Neuronal stem cell (in vitro differentiated cells): Measurements from ENCODE around the gene HSPA9.

Source experiments
- DNase-seq: peaks from one replicate; pipeline ENCODE4 v3.0.0-alpha.2; 2013; ENCODE audit warnings: low spot score
- H2AFZ ChIP-seq: one replicate; pipeline ENCODE4 v1.6.1; 2013; ENCODE audit warnings: mild to moderate bottlenecking, low read length, inconsistent platforms
- H2AK5ac ChIP-seq: 2 replicates; pipeline ENCODE4 v1.6.1; 2013; ENCODE audit warnings: low read depth, mild to moderate bottlenecking, inconsistent platforms, low read length, moderate library complexity, mixed read lengths
- H2BK120ac ChIP-seq: 2 replicates; pipeline ENCODE4 v1.6.1; 2013; ENCODE audit warnings: low read depth, mild to moderate bottlenecking, inconsistent platforms, low read length, moderate library complexity, mixed read lengths
- H2BK12ac ChIP-seq: one replicate; pipeline ENCODE4 v1.6.1; 2013; ENCODE audit warnings: low read length, inconsistent platforms
- H2BK15ac ChIP-seq: 2 replicates; pipeline ENCODE4 v1.6.1; 2013; ENCODE audit warnings: mild to moderate bottlenecking, low read length, inconsistent platforms, mixed read lengths
- H2BK5ac ChIP-seq: one replicate; pipeline ENCODE4 v1.6.1; 2013; ENCODE audit warnings: inconsistent platforms, mild to moderate bottlenecking, low read length, moderate library complexity
- H3K14ac ChIP-seq: one replicate; pipeline ENCODE4 v1.6.1; 2013; ENCODE audit warnings: low read length, inconsistent platforms
- H3K18ac ChIP-seq: 2 replicates; pipeline ENCODE4 v1.6.1; 2013; ENCODE audit warnings: low read length, inconsistent platforms
- H3K23ac ChIP-seq: 2 replicates; pipeline ENCODE4 v1.6.1; 2013; ENCODE audit warnings: low read depth, mild to moderate bottlenecking, mixed read lengths, low read length, inconsistent platforms; ENCODE audit not compliant: poor library complexity
- H3K27ac ChIP-seq: replicated peaks from 3 replicates; pipeline ENCODE4 v1.5.1; 2013; ENCODE audit warnings: low read length, inconsistent platforms
- H3K27me3 ChIP-seq, 3 experiments: 2 replicates each; pipeline ENCODE4 v1.6.1; 2013; ENCODE audit warnings: low read length in 3 of 3, mild to moderate bottlenecking in 2 of 3, inconsistent platforms in 1 of 3, low read depth in 1 of 3, mixed read lengths in 1 of 3, moderate library complexity in 1 of 3; ENCODE audit not compliant: control insufficient read depth in 3 of 3, insufficient read depth in 3 of 3
- H3K36me3 ChIP-seq, 2 donors: replicated peaks in 1 of 2; 2 replicates each; pipeline ENCODE4 v1.6.1; 2013; ENCODE audit warnings: low read length in 2 of 2; ENCODE audit not compliant: control insufficient read depth in 2 of 2, insufficient read depth in 2 of 2
- H3K4ac ChIP-seq: 2 replicates; pipeline ENCODE4 v1.6.1; 2013; ENCODE audit warnings: inconsistent platforms, mild to moderate bottlenecking, low read length, moderate library complexity
- H3K4me1 ChIP-seq, 2 donors: 1 replicate in 1 of 2; 2 replicates in 1 of 2; pipeline ENCODE4 v1.6.1; 2013; ENCODE audit warnings: low read length in 2 of 2, low read depth in 1 of 2; ENCODE audit not compliant: control insufficient read depth in 2 of 2, insufficient read depth in 1 of 2
- H3K4me2 ChIP-seq: one replicate; pipeline ENCODE4 v1.6.1; 2013; ENCODE audit warnings: mild to moderate bottlenecking, low read length, inconsistent platforms; ENCODE audit not compliant: insufficient read depth, poor library complexity, severe bottlenecking
- H3K4me3 ChIP-seq, 2 donors: 2 replicates each; pipeline ENCODE4 v1.5.1; 2013; ENCODE audit warnings: low read length in 2 of 2, mild to moderate bottlenecking in 2 of 2, inconsistent platforms in 1 of 2, moderate library complexity in 1 of 2
- H3K79me1 ChIP-seq: one replicate; pipeline ENCODE4 v1.6.1; 2013; ENCODE audit warnings: low read depth, mild to moderate bottlenecking, inconsistent platforms, low read length, moderate library complexity
- H3K9ac ChIP-seq: one replicate; pipeline ENCODE4 v1.6.1; 2013; ENCODE audit warnings: mild to moderate bottlenecking, low read depth, low read length, inconsistent platforms; ENCODE audit not compliant: poor library complexity
- H3K9me3 ChIP-seq, 2 donors: replicated peaks in 1 of 2; 2 replicates each; pipeline versions ENCODE3 to v1.6.1; 2013; ENCODE audit warnings: low read length in 2 of 2, mild to moderate bottlenecking in 2 of 2, inconsistent platforms in 1 of 2, low read depth in 1 of 2, mixed read lengths in 1 of 2, moderate library complexity in 1 of 2; ENCODE audit not compliant: control insufficient read depth in 2 of 2, insufficient read depth in 1 of 2
- H4K8ac ChIP-seq: one replicate; pipeline ENCODE4 v1.6.1; 2013; ENCODE audit warnings: low read depth, mild to moderate bottlenecking, inconsistent platforms, low read length, moderate library complexity
- H4K91ac ChIP-seq: one replicate; pipeline ENCODE4 v1.6.1; 2013; ENCODE audit warnings: low read length, low read depth, mild to moderate bottlenecking, inconsistent platforms; ENCODE audit not compliant: poor library complexity
- WGBS, 2 donors: extraction: QIAGEN DNeasy Blood & Tissue Kit; methylation state at CpG; one replicate each; pipeline ENCODE4 v1.1.7; 2013; ENCODE audit warnings: missing lambda C conversion rate in 2 of 2, mixed read lengths in 1 of 2; ENCODE audit not compliant: insufficient read length in 2 of 2, insufficient replicate concordance in 1 of 2; ENCODE audit errors: extremely low coverage in 2 of 2; 5-methylcytosine and 5-hydroxymethylcytosine counted together

Gene HSPA9

DNA sequence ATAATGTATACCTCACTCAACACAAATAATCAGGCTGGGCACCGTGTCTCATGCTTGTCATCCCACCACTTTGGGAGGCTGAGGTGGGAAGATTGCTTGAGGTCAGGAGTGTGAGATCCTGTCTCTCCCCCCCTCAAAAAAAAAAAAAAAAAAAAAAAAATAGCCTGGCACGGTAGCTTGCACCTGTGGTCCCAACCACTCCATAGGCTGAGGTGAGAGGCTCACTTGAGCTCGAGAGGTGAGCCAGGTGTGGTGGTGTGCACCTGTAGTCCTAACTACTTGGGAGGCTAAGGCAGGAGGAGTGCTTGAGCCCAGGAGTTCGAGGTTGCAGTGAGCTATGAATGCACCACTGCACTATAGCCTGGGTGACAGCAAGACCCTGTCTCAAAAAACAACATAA lies 22.5 kb downstream of the HSPA9 start:
- Histone ChIP-seq H3K4me2 (no peak overlapping the region), H3K14ac (no peak overlapping the region), H3K27ac (no peak overlapping the region), H2AFZ (no peak overlapping the region), H3K4ac (no peak overlapping the region), H3K9me3 (no peaks in the 10 kb centered on the region), H2AK5ac (no peak overlapping the region), H3K18ac (no peak overlapping the region), H3K36me3 (peaks cover 15 to 68% of the 10 kb centered on the region in 2 donors), H3K27me3 (no peaks in the 10 kb centered on the region), H3K79me1 (no peaks in the 10 kb centered on the region), H4K91ac (no peak overlapping the region), H3K4me1 (no peaks in the 10 kb centered on the region), H2BK120ac (no peak overlapping the region), H2BK5ac (no peak overlapping the region), H3K4me3 (no peak overlapping the region), H2BK15ac (no peak overlapping the region), H4K8ac (no peak overlapping the region), H3K23ac (no peak overlapping the region), H3K9ac (no peak overlapping the region), H2BK12ac (no peak overlapping the region)
- no peak for DNase-seq
- no CpG with 5 or more reads among the region's 4 CpGs for WGBS, 2 donors

DNA sequence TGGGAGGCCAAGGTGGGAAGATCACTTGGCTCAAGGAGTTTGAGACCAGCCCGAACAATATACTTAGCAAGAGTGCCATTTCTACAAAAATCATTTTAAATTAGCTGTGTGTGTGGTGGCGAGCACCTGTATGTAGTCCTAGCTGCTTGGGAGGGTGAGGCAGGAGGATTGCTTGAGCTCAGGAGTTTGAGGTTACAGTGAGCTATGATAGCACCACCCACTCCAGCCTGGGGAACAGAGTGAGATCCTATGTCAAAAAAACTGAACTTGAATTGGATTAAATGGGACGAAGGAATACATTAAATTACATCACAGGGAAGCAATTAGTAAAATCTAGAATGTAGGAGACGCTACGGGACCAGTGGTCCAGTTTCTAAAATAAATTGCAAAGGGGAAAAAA lies 25.8 kb downstream of the HSPA9 start:
- Histone ChIP-seq H2AK5ac (no peak overlapping the region), H4K91ac (no peak overlapping the region), H3K79me1 (no peaks in the 10 kb centered on the region), H3K9ac (no peak overlapping the region), H3K4me3 (no peak overlapping the region), H2AFZ (no peak overlapping the region), H2BK12ac (no peak overlapping the region), H3K27me3 (no peaks in the 10 kb centered on the region), H3K18ac (no peak overlapping the region), H2BK15ac (no peak overlapping the region), H3K36me3 (peaks cover 1 to 49% of the 10 kb centered on the region in 2 donors), H3K23ac (no peak overlapping the region), H3K9me3 (no peaks in the 10 kb centered on the region), H4K8ac (no peak overlapping the region), H2BK120ac (no peak overlapping the region), H3K4me2 (no peak overlapping the region), H3K4ac (no peak overlapping the region), H2BK5ac (no peak overlapping the region), H3K14ac (no peak overlapping the region), H3K27ac (no peak overlapping the region), H3K4me1 (peaks cover 4 to 7% of the 10 kb centered on the region in 2 donors)
- WGBS, 2 donors: no CpG with 5 or more reads among the region's 5 CpGs
- no peak for DNase-seq

DNA sequence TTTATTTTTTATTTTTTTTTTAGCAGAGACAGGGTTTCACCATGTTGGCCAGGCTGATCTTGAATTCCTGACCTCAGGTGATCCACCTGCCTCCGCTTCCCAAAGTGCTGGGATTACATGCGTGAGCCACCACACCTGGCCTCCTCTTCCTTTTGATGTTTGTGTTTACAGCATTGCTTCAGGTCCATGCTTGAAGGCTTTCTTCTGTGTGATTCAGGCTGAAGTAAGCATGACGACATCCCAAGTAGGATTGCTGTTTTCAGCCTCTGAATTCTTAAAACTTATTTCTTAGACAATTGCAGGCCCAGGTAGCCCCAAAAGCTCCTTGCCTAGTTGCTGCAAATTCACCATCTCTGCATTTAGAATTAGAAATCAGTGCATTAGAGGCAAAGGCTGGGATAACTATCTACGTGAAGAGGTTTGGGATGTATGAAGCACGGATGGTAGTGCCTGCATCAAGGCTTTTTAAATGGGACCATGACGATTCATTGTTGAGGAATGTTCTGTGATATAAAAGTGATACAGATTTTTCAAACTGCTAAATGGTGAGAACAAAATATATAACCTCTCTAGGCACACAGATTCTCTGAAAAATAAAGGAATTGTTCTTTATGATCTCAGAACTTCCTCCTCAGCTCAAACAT lies 29.2 kb downstream of the HSPA9 start:
- WGBS, 2 donors: no CpG with 5 or more reads among the region's 6 CpGs
- H3K18ac ChIP-seq: no peak overlapping the region

DNA sequence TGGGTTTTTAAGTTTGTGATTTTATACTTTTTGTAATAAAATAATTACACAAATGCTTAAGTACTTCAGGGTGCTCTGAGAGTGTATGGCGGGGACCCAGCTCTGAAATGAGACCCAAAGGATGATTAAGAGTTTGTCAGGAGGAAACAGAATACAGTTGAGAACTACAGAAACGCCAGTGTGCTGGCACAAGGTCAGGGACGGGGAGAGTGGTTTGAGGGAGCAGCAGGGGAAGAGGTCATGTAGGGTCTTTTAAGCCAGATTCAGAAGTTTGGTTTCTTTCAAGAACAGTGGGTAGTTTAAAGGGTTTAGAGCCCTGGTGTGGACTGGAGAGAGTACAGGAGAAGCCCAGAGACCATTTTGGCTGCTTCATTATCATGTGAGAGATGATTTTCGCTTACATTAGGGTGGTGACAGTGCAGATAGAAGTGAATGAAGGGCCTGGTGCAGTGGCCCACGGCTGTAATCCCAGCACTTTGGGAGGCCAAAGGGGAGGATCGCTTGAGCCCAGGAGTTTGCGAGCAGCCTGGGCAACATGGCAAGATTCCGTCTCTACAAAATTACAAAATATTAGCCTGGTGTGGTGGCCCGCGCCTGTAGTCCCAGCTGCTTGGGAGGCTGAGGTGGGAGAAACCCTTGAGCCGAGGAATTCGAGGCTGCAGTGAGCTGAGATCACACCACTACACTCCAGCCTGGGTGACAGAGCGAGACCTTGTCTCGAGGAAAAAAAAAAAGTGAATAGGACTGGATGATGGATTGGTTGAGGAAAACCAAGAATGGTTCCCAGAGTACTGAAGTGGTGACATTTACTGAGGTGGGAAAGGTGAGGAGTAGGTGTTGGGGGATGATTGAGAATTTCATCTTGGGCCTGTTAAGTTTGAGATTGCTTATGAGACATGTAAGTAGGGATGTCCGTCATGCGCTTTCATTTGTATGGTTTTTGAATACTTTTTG lies 30.7 kb downstream of the HSPA9 start:
- no peak overlapping the region for H3K9ac ChIP-seq
- H3K14ac ChIP-seq: no peak overlapping the region
- H3K36me3 ChIP-seq: peaks cover 0 to 39% of the 10 kb centered on the region in 2 donors
- H3K4ac ChIP-seq: no peak overlapping the region
- no peak overlapping the region for H4K91ac ChIP-seq
- H2BK120ac ChIP-seq: no peak overlapping the region
- H3K4me3 ChIP-seq: peak overlapping the region; percentile 71 to 96
- DNase-seq: no peak
- H2BK15ac ChIP-seq: no peak overlapping the region
- no peak overlapping the region for H3K18ac ChIP-seq
- H3K9me3 ChIP-seq: no peaks in the 10 kb centered on the region
- H4K8ac ChIP-seq: no peak overlapping the region
- no peaks in the 10 kb centered on the region for H3K27me3 ChIP-seq
- H3K27ac ChIP-seq: no peak overlapping the region
- H3K4me1 ChIP-seq: peaks cover 11 to 17% of the 10 kb centered on the region in 2 donors
- no peak overlapping the region for H2BK5ac ChIP-seq
- H2AFZ ChIP-seq: no peak overlapping the region
- H3K23ac ChIP-seq: no peak overlapping the region
- WGBS, 2 donors: no CpG with 5 or more reads among the region's 16 CpGs
- no peak overlapping the region for H2AK5ac ChIP-seq
- H3K4me2 ChIP-seq: peak overlapping the region; percentile 58
- no peak overlapping the region for H2BK12ac ChIP-seq
- H3K79me1 ChIP-seq: peaks cover 9% of the 10 kb centered on the region

More for the DNA sequence above, 29.2 kb downstream of the HSPA9 start:
- Histone ChIP-seq H2BK12ac (no peak overlapping the region), H3K4me3 (no peak overlapping the region), H3K23ac (no peak overlapping the region), H4K8ac (no peak overlapping the region), H2BK15ac (no peak overlapping the region), H3K27me3 (no peaks in the 10 kb centered on the region), H2AFZ (no peak overlapping the region), H3K4me1 (peaks cover 11 to 15% of the 10 kb centered on the region in 2 donors), H3K9me3 (no peaks in the 10 kb centered on the region), H3K36me3 (peaks cover 0 to 26% of the 10 kb centered on the region in 2 donors), H3K4ac (no peak overlapping the region), H3K9ac (no peak overlapping the region), H3K14ac (no peak overlapping the region), H4K91ac (no peak overlapping the region), H3K4me2 (no peak overlapping the region), H3K79me1 (peaks cover 9% of the 10 kb centered on the region), H2BK120ac (no peak overlapping the region), H3K27ac (no peak overlapping the region), H2BK5ac (no peak overlapping the region), H2AK5ac (no peak overlapping the region)
- no peak for DNase-seq
